IPS-18c (cell line): Measurements from ENCODE around the gene UQCR11.
"Not testable (repeated sequence)": the region's sequence is repeated elsewhere in the genome, so short reads cannot be mapped to it uniquely, and the experiment has no call there.

ENCODE experiments used
- H3K4me3 ChIP-seq: 2 replicates; pipeline ENCODE4 v1.7.0; 2013; ENCODE audit warnings: low read depth, mild to moderate bottlenecking, low read length, moderate library complexity; ENCODE audit not compliant: insufficient read depth
- H3K9me3 ChIP-seq: one replicate; pipeline ENCODE4 v1.6.1; 2013; ENCODE audit warnings: mild to moderate bottlenecking, low read length, moderate library complexity; ENCODE audit not compliant: control insufficient read depth, insufficient read depth

The UQCR11 gene

GRCh38 chr19:1644070-1644469 lies 38.8 kb upstream of the UQCR11 start:
- no peaks in the 10 kb centered on the region for H3K9me3 ChIP-seq

GRCh38 chr19:1640893-1641448 lies 35.7 kb upstream of the UQCR11 start:
- not testable (repeated sequence) for H3K9me3 ChIP-seq, H3K4me3 ChIP-seq

More at GRCh38 chr19:1644070-1644469, 38.8 kb upstream of the UQCR11 start:
- no peak overlapping the region for H3K4me3 ChIP-seq

DNA sequence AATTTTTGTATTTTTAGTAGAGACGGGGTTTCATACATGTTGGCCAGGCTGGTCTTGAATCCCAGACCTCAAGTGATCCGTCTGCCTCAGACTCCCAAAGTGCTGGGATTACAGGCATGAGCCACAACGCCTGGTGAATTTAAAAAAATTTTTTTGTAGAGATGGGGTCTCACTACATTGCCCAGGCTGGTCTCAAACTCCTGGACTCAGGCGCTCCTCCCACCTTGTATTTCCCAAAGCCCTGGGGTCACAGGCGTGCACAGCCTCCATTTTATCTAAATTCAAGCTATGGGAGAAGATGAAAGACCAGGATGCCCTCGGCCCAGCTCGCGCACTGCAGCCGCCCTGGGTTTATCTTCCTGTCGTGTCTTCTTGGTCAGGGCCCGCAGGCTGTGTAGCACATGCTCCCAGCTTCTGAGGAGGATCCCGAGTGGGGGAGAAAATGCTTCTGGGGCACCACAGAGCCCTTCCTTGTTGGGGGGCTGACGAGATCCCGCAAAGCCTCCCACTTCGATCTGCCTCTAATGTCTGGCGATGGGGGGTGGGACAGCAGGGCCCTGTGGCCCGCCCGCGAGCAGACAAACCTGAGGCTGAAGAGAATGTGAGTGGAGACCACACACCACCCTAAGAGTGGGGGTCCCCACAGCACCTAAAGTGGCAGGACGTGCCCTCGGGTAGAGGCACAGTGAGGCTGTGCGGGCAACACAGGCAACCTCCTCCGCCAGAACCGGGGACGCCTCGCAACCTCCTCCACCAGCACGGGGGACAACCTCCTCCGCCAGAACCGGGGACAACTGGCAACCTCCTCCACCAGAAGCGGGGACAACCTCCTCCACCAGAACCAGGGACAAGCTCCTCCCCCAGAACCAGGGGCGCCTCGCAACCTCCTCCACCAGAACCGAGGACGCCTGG lies 31.3 kb upstream of the UQCR11 start:
- H3K9me3 ChIP-seq, result no peaks in the 10 kb centered on the region
- H3K4me3 ChIP-seq, result no peak overlapping the region

- Histone ChIP-seq H3K4me3 (no peak overlapping the region; the same call in 1 of the 2 replicates), H3K9me3 (no peaks in the 10 kb centered on the region)
These were observed 29.6 kb upstream of the UQCR11 start for GRCh38 chr19:1634938-1635243.

- no peak overlapping the region for H3K4me3 ChIP-seq
- H3K9me3 ChIP-seq, result no peaks in the 10 kb centered on the region
These were observed 29.1 kb upstream of the UQCR11 start for GRCh38 chr19:1634242-1634937.

DNA sequence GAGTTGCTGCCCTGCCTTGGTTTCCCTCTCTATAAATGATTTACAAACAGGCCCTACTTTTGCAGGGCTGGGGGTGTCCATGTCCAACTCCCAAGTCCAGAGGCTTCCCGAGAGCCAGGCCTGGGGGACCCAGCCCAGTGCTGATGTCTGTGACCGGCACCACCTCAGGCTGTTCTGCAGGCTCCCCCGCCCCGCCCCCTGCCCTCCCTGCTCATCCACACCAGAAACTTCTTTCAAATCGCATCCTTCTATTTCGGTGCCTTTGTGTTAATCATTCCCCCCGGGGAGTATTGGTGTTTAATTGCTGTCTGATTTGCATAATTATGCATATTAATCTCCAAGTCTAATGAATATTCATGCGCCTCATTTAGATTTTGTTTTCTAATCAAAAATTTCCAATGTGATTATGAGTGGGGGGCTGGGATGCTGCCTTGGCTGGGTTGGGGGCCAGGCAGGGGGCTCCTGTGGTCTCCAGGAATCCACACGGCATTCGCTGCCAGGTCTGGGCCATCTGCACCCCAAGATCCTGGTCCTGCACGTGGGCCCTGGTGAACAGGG lies 28.1 kb upstream of the UQCR11 start:
- Histone ChIP-seq H3K9me3 (no peaks in the 10 kb centered on the region), H3K4me3 (no peak overlapping the region)

DNA sequence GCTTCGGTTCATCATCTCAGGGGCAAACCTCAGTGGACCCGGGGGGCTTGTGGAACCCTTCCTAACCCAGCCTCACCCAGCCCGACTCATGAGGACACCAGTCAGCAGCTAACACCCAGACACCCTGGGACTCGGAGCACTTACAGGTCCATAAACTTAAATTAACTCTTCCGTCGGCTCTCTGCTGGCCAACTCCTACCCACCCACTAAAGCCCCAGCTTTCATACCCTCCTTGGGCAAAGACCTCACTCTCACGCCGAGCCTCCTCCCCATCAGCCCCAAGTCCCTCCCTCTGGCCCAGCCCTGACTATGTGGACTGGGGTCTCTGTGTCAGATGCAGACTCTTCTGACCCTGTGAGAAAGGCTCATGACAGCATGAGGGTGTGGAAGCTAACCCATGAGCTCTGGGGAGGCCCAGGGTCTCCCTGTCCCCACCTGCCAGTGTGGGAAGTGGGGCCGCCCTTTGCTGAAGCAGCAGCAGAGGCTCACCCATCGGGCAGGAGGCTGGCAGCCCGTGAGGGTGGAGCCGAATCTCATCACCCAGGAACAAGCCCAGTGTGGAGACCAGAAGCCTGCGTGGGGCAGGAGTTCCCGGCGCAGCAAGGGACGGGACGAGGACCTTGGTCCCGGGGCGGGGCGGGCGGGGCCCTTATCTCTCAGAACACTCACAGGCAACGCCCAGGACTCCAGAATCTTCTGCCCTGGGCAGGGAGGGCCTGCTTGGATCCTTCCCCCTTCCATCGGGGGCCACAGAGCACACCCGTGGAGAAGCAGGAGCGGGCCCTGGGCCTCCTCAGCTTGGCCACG lies 27.4 kb upstream of the UQCR11 start:
- no peak overlapping the region for H3K4me3 ChIP-seq

DNA sequence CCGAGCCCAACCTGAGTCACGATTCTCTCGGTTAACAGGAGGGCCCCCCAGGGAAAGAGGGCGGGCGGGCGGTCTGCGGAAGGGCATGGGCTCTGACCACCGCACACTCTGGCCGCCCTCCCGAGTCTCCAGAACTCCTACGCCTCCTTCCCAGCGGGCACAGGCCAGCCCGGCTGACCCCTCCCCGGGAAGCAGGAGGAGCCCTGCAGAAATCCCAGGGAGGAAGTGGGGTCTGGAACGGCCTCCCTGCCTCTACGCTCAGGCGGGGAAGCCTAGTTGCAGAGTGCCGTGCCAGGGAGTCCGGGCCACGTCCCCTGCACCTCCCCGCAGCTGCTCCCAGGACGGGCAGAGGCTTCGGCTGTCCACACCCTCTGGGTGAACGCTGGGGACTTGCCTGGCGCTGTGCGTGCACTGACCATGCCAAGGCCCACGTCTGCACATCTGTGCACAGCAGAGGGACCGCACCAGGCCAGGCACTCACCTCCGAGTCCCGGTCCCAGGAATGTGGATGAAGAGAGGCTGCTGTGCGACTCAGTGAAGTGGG lies 26.4 kb upstream of the UQCR11 start:
- Histone ChIP-seq H3K4me3 (no peak overlapping the region), H3K9me3 (no peaks in the 10 kb centered on the region)

More for the DNA sequence above, 27.4 kb upstream of the UQCR11 start:
- no peaks in the 10 kb centered on the region for H3K9me3 ChIP-seq

GRCh38 chr19:1630811-1631210 lies 25.5 kb upstream of the UQCR11 start:
- Histone ChIP-seq H3K9me3 (no peaks in the 10 kb centered on the region), H3K4me3 (no peak overlapping the region)

DNA sequence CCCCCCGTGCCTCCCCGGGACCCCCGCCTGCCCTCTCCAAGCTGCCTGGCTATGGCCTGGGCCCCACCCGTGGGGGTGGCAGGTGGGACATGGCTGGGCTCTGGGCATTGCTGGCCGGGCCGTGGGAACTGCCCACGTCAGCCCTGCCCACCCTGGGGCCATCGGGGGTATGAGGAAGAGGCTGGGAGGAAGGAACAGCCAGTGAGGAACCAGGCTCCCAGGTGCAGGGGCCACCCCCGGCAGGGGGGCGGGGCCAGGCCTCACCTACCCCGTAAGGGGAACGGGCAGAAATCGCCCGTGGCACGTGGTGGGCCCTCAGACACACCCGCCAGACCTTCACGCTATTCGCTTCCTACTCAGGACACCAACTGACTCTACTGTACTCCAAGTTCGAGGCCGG lies 24.8 kb upstream of the UQCR11 start:
- H3K9me3 ChIP-seq, result no peaks in the 10 kb centered on the region

GRCh38 chr19:1629256-1629808 lies 24.1 kb upstream of the UQCR11 start:
- no peak overlapping the region for H3K4me3 ChIP-seq
- no peaks in the 10 kb centered on the region for H3K9me3 ChIP-seq

More for the DNA sequence above, 24.8 kb upstream of the UQCR11 start:
- no peak overlapping the region for H3K4me3 ChIP-seq

DNA sequence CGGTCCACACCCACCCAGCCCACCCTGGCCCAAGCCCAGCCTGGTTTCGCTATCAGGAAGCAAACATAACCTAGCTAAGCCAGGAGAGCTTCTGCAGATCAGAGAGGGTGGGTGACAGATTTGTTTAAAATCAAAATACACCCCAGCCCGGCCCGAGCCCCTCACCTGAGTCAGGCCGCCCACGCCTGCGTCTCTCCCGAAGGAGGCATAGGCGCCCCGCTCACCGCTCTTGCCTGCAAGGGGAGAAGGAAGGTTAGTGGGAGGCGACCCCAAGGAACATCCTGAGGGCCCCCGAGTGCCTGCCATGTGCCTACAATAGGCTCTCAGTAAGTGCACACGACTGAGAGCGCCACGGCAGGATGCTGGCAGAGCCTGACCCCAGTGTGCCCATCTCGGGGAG lies 21.9 kb upstream of the UQCR11 start:
- H3K9me3 ChIP-seq, result peaks cover 2% of the 10 kb centered on the region
- H3K4me3 ChIP-seq, result no peak overlapping the region

- peaks cover 2% of the 10 kb centered on the region for H3K9me3 ChIP-seq
- no peak overlapping the region for H3K4me3 ChIP-seq
These were observed 21.3 kb upstream of the UQCR11 start for GRCh38 chr19:1626417-1627010.

DNA sequence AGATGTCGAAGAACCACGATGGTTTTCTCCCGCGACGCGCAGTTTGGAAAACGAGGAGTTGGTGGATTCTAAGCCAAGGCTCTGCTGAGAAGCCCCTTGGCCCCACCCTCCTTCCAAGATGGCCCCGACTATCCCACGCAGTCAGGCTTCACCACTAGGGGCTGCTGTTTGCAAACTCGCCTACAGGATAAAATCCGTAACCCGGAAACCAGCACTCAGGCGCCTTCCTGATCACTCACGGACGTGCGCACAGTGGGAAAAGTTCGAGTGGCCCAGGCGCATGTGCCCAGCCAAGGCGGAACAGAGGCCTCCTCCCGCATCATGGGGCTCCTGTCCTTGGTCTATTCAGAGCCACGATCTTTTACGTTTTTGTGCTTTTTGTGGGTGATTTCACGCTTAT lies 19.2 kb upstream of the UQCR11 start:
- peaks cover 4% of the 10 kb centered on the region for H3K9me3 ChIP-seq
- no peak overlapping the region for H3K4me3 ChIP-seq

GRCh38 chr19:1622541-1622940 lies 17.3 kb upstream of the UQCR11 start:
- no peak overlapping the region for H3K4me3 ChIP-seq

GRCh38 chr19:1622007-1622406 lies 16.7 kb upstream of the UQCR11 start:
- Histone ChIP-seq H3K9me3 (peaks cover 4% of the 10 kb centered on the region), H3K4me3 (no peak overlapping the region)

More at GRCh38 chr19:1622541-1622940, 17.3 kb upstream of the UQCR11 start:
- peaks cover 4% of the 10 kb centered on the region for H3K9me3 ChIP-seq
